Measurements from ENCODE around the gene KLHL13.

The KLHL13 gene

GRCh38 chrX:118117741-118118140 lies 1.1 kb upstream of the KLHL13 start:
- no peak for TF ChIP-seq CTCF (conservative IDR thresholded peaks at IDR 0.05; ENCODE audit: low read length)
- no peak overlapping the region for H3K4me3 ChIP-seq (ENCODE audit: low read length)
- DNase-seq (ENCODE audit: low read depth): no peak

- no peak for TF ChIP-seq CTCF (conservative IDR thresholded peaks at IDR 0.05; ENCODE audit: low read length)
- DNase-seq (ENCODE audit: low read depth): no peak
- peak overlapping the region; percentile 52 for H3K4me3 ChIP-seq (ENCODE audit: low read length)
Measured at GRCh38 chrX:118115953-118116712, 477 bp downstream of the KLHL13 start.

- DNase-seq (ENCODE audit: low read depth): no peak
- no peak for TF ChIP-seq CTCF (conservative IDR thresholded peaks at IDR 0.05; ENCODE audit: low read length)
- H3K4me3 ChIP-seq (ENCODE audit: low read length): no peak overlapping the region
Measured at GRCh38 chrX:118114971-118115370, 1.6 kb downstream of the KLHL13 start.

GRCh38 chrX:118109065-118109464 lies 7.5 kb downstream of the KLHL13 start:
- no peak for DNase-seq (ENCODE audit: low read depth)
- TF ChIP-seq CTCF (conservative IDR thresholded peaks at IDR 0.05; ENCODE audit: low read length): no peak
- H3K4me3 ChIP-seq (ENCODE audit: low read length): no peak overlapping the region

- no peak for TF ChIP-seq CTCF (conservative IDR thresholded peaks at IDR 0.05; ENCODE audit: low read length)
- H3K4me3 ChIP-seq (ENCODE audit: low read length): no peak overlapping the region
- no peak for DNase-seq (ENCODE audit: low read depth)
Measured at GRCh38 chrX:118108304-118108703, 8.3 kb downstream of the KLHL13 start.

GRCh38 chrX:118100091-118100490 lies 16.5 kb downstream of the KLHL13 start:
- no peak for DNase-seq (ENCODE audit: low read depth)
- no peak overlapping the region for H3K4me3 ChIP-seq (ENCODE audit: low read length)
- TF ChIP-seq CTCF (conservative IDR thresholded peaks at IDR 0.05; ENCODE audit: low read length): no peak

GRCh38 chrX:118088084-118088483 lies 28.5 kb downstream of the KLHL13 start:
- no peak for DNase-seq (ENCODE audit: low read depth)
- H3K4me3 ChIP-seq (ENCODE audit: low read length): no peak overlapping the region
- TF ChIP-seq CTCF (conservative IDR thresholded peaks at IDR 0.05; ENCODE audit: low read length): no peak

Data from AG10803 (cell line).